HL-60/S4 treated with phorbol 12-myristate 13-acetate at 8.2 ng/mL for 4 days and 3 days (cell line): ENCODE results near the gene MYL5.
"Not testable (repeated sequence)": the region's sequence is repeated elsewhere in the genome, so short reads cannot be mapped to it uniquely, and the experiment has no call there.

Experiments
- in situ Hi-C: fragments of 300-500 bp; cut with MboI; formaldehyde crosslinking; loops from 2 replicates; pipeline ENCODE4 v1.15.0; 2022; ENCODE audit warnings: low sequenced_read_pairs

MYL5 gene

DNA sequence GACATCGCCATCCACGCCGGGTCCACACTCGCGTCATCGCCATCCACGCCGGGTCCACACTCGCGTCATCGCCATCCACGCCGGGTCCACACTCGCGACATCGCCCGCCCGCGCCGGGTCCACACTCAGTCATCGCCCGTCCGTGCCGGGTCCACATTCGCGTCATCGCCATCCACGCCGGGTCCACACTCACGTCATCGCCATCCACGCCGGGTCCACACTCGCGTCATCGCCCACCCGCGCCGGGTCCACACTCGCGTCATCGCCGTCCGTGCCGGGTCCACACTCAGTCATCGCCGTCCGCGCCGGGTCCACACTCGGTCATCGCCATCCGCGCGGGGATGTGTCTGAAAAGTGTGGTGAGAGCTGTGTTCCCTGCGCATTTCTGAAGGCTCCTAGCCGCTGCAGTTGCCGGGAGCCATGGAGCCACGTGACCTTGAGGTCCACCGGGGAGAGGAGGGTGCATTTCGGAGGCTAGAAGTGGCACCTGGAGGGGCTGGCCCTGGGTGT, 48.6 kb downstream of the MYL5 start:
- in situ Hi-C loops = no loop called here

DNA sequence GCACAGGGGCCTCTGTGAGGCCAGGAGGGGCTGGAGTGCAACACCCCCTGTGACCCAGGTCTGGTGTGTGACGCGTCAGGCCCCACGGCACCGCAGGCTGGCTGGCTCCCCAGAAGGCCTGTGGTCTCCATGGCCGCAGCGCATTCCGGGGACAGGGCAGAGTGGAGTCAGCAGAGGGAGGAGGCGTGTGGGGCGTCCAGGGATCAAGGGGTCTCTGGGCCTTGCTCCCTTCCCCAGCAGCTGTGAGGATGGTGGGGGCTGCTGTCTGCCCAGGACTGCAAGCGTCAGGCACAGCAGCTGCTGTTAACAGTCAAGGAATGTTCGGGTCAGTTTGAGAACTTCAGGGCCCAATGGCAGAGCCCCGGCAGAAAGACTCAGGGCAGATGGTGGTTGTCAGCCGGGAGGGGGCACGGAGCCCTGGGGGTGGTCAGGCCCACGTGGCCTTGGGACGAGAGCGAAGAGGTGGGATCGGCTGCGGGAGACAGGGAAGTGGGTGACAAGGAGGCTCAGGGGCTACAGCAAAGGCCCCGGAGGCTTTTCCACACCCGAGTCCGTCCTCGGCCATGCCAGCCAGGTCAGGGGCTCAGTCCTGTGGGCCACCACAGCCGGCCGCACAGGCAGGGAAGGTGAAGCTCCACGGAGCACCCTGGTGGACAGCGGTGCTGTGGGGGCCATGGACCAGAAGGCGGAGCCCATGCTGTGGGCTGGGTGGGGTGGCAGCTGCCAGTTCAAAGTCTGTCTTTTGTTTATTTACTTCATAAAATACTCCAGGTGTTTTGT, 49.6 kb downstream of the MYL5 start:
- in situ Hi-C loops = no loop called here

DNA sequence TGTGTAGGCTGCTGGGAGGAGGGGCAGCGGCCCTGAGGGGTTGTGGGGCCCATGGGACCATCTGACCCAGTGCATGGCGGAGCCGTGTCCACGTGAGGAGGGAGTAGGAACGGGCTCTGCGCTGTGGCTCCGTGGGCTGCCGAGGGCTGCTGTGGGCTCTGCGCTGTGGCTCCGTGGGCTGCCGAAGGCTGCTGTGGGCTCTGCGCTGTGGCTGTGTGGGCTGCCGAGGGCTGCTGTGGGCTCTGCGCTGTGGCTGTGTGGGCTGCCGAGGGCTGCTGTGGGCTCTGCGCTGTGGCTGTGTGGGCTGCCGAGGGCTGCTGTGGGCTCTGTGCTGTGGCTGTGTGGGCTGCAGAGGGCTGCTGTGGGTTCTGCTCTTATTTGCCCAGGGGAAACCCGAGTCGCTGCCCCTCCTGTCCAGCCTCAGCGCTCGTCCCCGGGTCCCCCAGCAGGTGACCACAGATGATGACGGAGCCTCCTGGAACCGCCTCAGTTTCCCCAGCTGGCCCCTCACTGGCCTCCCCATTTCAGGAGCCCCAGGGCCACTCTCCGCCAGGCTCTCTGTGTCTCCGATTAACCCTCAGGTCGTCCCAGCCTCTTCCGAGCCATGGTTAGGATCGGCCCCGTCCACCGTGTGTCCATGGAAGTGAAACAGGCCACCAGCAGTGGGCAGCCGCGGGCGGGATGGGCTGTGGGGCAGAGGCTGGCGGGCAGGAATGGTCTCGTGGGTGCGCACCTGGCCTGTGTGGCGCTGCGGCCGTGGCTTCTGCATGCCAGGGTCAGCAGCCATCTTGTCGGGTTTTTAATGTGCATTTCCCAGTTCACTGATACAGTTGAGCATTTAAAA, 51.3 kb downstream of the MYL5 start:
- in situ Hi-C loops = no loop called here

DNA sequence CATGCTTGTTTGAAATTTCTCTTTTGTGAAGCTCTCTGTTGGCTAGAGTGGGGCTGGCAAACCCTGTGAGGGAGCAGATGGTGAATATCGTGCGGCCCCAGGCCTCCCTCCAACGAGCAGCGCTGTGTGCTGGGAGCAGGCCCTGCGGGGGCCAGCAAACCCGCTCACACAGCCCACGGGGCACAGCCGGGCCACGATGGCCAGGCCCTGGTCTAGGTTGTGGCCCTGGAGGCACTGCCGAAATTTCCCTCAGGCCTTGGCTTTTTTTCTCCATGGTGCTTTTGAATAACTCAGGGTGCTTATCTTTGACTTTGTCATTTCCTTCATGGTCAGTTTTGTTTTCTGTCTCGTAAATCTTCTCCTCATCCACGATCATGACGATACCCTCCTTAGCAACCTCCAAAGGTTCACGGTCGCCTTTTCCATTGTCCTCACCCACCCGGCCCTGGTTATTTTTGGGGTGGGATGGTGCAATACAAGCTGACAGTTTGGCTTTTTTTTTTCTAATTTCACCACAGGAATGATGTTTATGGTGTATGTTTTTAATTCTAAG, 52.0 kb downstream of the MYL5 start:
- in situ Hi-C loops = no loop called here

DNA sequence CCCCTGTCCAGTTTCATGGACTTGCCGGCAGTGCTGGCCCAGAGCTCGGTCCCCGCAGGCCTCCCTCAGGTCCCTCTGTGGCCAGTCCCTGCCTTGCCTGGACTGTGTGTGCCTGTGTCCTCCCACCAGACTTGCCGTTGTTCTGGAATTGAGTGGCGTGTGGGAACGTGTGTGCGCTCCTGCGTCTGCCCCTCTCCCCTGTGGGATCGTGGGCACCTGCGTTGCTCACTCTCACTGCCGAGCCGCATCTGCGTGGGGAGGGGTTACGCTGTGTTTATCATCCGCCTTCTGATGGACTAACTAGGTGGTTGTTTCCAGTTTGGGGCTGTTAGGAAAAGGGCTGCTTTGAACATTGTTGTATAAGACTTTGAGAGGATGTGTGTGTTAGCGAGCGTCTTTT, 52.5 kb downstream of the MYL5 start:
- in situ Hi-C loops = no loop called here

DNA sequence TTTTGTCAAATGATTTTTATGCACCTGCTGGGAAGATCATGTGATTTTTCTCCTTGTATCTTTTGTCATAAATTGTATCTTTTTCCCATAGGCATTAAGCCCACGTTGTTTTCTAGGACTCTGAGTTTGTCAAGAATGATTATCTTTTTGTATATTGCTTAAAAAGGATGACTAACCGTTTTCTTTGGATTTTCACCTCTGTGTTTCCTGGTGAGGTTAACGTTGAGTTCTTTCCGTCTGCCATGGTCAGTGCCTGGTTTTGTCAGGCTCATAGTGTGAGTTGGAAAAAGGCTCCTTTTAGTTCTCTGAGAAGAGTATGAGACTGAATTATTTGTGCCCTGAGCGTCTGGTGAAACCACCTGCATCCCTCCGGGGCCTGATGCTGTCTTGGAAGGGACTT, 53.2 kb downstream of the MYL5 start:
- in situ Hi-C loops = no loop called here

DNA sequence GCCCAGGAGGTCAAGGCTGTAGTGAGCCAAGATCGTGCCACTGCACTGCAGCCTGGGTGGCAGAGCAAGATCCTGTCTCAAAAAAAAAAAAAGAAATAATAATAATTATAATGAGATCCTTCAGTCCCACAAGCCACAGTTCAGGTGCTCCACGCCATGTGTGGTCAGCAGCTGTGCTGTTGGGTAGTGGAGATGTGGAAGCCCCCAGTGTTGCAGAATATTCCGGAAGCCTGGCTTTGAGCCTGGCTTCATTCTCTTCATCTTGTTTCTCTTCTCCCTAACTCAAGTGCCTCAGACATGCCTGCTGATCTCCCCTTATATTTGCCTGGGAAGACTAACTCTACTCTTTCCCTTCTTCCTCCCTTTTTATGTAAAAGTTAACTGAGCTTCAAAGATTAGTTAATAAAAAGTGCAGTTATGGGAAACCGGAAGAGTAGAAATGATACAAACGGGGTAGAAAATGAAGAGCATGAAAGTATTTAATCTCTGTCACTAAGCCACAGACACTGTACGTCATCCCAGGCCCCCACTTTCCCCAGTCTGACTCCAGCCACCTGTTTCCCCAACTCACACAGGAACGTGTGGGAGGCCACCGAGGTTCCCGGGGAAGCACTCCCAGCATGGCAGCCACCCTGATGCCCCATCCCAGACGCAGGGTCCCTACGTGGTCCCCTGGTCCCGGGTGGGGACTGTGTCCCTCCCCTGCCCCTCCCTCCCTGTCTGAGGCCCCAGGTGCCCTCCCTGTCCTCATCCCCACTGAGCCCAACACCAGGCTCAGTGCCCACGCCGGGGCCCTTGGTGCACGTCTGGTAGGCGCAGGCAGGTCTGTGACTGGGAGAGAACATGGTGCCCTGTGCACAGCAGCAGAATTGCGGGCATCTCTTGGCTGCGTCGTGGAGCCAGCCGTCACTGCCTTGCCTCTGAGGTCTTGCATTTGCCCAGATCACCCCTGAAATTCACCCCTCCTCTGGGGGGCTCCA, 55.3 kb downstream of the MYL5 start:
- in situ Hi-C loops = no loop called here

DNA sequence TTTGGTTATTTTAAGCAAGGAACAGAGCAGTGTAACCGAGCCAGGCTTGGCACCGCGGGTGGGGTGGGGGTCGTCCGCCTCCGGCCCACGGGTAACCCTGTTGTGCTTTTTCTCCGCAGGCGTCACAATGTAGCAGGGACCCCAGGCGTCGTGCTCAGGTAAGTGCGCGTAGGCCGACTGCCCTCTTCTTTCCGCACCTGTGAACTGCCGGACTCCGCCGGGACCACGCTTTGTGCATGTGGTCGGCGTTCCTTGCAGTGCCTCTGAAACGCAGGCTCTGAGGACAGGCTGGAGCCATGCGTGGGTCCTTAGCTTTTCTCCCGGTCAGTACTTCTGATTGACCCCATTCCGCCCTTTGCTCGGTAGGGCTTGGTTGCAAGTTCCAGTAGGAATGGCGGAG, 56.2 kb downstream of the MYL5 start:
- in situ Hi-C loops = no loop called here

DNA sequence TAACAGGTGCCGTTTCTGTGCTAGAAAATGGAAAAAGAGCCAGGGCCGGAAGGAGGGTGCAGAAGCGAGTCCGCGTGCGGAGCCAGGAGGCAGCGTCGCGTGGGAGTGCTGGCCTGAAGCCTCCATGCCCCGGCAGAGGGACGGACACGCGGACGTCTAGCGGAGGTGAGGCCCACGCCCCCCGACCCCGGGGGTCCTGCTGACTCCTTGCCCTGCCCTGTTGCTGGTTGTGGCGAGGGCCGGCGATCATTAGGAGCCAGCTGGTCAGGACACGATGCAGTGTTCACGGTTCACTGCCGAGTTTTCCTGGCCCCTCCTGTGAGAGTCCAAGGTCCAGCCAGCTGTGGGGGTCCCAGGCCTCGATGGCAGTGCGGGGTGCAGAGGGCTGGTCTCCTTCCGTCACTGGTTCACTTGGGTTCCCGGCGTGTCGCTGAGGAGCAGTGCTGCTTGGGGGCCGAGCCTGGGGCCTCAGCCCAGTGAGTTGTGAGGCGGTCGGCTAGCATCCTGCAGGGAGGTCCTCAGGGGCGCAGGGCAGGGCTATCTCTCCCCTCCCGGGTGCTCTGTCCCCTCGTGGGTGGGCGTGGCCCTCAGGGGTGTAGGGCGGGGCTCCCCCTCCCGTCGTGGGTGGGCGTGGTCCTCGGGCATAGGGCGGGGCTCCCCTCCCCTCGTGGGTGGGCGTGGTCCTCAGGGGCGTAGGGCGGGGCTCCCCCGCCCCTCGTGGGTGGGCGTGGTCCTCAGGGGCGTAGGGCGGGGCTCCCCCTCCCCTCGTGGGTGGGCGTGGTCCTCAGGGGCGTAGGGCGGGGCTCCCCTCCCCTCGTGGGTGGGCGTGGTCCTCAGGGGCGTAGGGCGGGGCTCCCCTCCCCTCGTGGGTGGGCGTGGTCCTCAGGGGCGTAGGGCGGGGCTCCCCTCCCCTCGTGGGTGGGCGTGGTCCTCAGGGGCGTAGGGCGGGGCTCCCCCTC, 56.9 kb downstream of the MYL5 start:
- in situ Hi-C loops = not testable (repeated sequence)
